ENCODE measurements around the gene NPC1. TPM values are rescaled to one million over a fixed set of nuclear protein-coding genes. Genes with fewer than 3 reads are reported as not detected.

NPC1 gene
- total RNA-seq, 1 experiment from 2014 or later, result 51.6 TPM

DNA sequence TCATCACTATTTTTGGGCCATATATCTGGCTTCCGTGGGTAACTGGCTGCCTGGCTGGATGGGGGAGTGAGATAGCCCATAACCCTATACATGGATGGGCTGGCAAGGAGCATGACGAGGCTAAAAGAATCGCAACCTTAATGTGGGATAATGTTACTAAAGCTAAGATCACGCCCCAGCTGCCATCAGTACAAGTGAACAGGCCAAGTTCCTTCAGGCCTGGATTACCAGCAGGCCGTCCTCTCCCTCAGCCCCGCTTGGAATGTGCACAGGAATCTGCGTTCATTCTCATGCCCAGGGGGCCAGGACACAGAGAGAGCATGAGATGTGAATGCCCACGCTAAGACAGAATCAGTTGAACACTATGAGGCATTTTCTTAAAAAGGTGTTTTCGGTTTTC lies 48.3 kb downstream of the NPC1 start (continued):
- TF ChIP-seq, protein P1, sequence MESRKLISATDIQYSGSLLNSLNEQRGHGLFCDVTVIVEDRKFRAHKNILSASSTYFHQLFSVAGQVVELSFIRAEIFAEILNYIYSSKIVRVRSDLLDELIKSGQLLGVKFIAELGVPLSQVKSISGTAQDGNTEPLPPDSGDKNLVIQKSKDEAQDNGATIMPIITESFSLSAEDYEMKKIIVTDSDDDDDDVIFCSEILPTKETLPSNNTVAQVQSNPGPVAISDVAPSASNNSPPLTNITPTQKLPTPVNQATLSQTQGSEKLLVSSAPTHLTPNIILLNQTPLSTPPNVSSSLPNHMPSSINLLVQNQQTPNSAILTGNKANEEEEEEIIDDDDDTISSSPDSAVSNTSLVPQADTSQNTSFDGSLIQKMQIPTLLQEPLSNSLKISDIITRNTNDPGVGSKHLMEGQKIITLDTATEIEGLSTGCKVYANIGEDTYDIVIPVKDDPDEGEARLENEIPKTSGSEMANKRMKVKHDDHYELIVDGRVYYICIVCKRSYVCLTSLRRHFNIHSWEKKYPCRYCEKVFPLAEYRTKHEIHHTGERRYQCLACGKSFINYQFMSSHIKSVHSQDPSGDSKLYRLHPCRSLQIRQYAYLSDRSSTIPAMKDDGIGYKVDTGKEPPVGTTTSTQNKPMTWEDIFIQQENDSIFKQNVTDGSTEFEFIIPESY (IDR thresholded peaks at IDR 0.05; ENCODE audit: extremely low read depth, insufficient replicate concordance, low read length), result no peak
- TF ChIP-seq POLR2AphosphoS5 (IDR thresholded peaks at IDR 0.05; ENCODE audit: low read depth, low read length) (no peak), YY1 (IDR thresholded peaks at IDR 0.05; ENCODE audit: extremely low read depth, insufficient replicate concordance, low read depth, low read length) (no peak), RAD21 (IDR thresholded peaks at IDR 0.05; ENCODE audit: low read depth) (no peak), EZH2phosphoT487 (IDR thresholded peaks at IDR 0.05; ENCODE audit: borderline replicate concordance) (no peak), SIN3A (IDR thresholded peaks at IDR 0.05; ENCODE audit: low read depth) (no peak)

DNA sequence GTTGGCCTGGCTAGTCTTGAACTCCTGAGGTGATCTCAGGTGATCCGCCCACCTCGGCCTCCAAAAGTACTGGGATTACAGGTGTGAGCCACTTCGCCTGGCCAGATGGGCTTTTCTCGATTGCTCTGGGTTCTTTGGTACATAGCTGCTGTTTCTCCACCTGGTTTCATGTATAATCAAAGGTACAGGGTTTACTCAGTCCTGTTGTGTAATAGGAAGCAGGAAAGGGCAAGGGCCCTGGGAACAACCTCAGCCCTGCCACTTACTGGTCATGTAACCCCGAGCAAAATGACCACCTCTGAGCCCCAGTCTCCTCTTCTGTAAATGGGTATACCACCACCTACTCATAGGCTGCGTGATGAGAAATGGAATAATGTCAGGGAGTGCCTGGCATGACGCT lies 49.0 kb downstream of the NPC1 start:
- DNase-seq (ENCODE audit: low read depth, low spot score), result no peak
- Histone ChIP-seq H3K36me3 (ENCODE audit: control insufficient read depth in 1 of 2, insufficient read depth in 2 of 2, low read length in 2 of 2) (peaks cover 51 to 55% of the 10 kb centered on the region in 2 experiments), H3K27ac (ENCODE audit: low read depth, low read length) (no peak overlapping the region), H2AFZ (ENCODE audit: low read depth, low read length, poor library complexity, severe bottlenecking) (no peak overlapping the region), H3K9me2 (ENCODE audit: insufficient read depth) (no peaks in the 10 kb centered on the region), H3K4me3 (replicated peaks in 1 of 2; ENCODE audit: low read depth in 1 of 2, low read length in 2 of 2) (no peak overlapping the region), H4K20me1 (ENCODE audit: insufficient read depth) (no peaks in the 10 kb centered on the region), H3K4me1 (ENCODE audit: control insufficient read depth in 1 of 2, insufficient read depth in 2 of 2, low read length in 2 of 2) (no peaks in the 10 kb centered on the region), H3K79me2 (ENCODE audit: insufficient read depth, low read length) (no peaks in the 10 kb centered on the region), H3K9me3 (ENCODE audit: control insufficient read depth in 1 of 2, insufficient read depth in 1 of 2, low read depth in 1 of 2, low read length in 2 of 2) (no peaks in the 10 kb centered on the region), H3K4me2 (ENCODE audit: low read length) (no peak overlapping the region), H3K9ac (ENCODE audit: low read length) (no peak overlapping the region), H3K27me3 (ENCODE audit: insufficient read depth, low read length) (no peaks in the 10 kb centered on the region)
- no peak for ATAC-seq
- ChIA-PET RAD21 (ENCODE audit: low non-redundant PET in 1 of 2, low total read pairs in 2 of 2, uncharacterized antibody in 2 of 2, unreplicated experiment in 2 of 2) (no interaction called here), POLR2A (no interaction called here), CTCF (no interaction called here)
- intact Hi-C loops (cut with micrococcal nuclease), result no loop called here
- BruUV-seq (replicated peaks), result no TSS peak
- no peak for TF ChIP-seq RAD21 (IDR thresholded peaks at IDR 0.05; ENCODE audit: low read depth)
- TF ChIP-seq CEBPB (IDR thresholded peaks at IDR 0.05; ENCODE audit: low read depth), result no peak
- TF ChIP-seq, protein P2, sequence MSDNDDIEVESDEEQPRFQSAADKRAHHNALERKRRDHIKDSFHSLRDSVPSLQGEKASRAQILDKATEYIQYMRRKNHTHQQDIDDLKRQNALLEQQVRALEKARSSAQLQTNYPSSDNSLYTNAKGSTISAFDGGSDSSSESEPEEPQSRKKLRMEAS (IDR thresholded peaks at IDR 0.05), result no peak
- TF ChIP-seq TCF7L2 (IDR thresholded peaks at IDR 0.05; ENCODE audit: borderline replicate concordance, extremely low read depth, insufficient read depth, insufficient read length), result no peak
- no peak for TF ChIP-seq FOSL1 (IDR thresholded peaks at IDR 0.05; ENCODE audit: low read depth)
- TF ChIP-seq CBX3 (IDR thresholded peaks at IDR 0.05; ENCODE audit: low read depth), result no peak
- TF ChIP-seq ZFX (IDR thresholded peaks at IDR 0.05), result no peak
- no peak for TF ChIP-seq EZH2phosphoT487 (IDR thresholded peaks at IDR 0.05; ENCODE audit: borderline replicate concordance)
- TF ChIP-seq POLR2A (IDR thresholded peaks at IDR 0.05; ENCODE audit: borderline replicate concordance, extremely low read depth, insufficient read depth, insufficient read length), result no peak
- TF ChIP-seq, protein P1 (IDR thresholded peaks at IDR 0.05; ENCODE audit: extremely low read depth, insufficient replicate concordance, low read length), result no peak
- TF ChIP-seq EZH2 (IDR thresholded peaks at IDR 0.05), result no peak
- TF ChIP-seq SRF (IDR thresholded peaks at IDR 0.05; ENCODE audit: low read depth), result no peak
- TF ChIP-seq ELF1 (IDR thresholded peaks at IDR 0.05; ENCODE audit: borderline replicate concordance, low read depth), result no peak
- TF ChIP-seq, protein P3, sequence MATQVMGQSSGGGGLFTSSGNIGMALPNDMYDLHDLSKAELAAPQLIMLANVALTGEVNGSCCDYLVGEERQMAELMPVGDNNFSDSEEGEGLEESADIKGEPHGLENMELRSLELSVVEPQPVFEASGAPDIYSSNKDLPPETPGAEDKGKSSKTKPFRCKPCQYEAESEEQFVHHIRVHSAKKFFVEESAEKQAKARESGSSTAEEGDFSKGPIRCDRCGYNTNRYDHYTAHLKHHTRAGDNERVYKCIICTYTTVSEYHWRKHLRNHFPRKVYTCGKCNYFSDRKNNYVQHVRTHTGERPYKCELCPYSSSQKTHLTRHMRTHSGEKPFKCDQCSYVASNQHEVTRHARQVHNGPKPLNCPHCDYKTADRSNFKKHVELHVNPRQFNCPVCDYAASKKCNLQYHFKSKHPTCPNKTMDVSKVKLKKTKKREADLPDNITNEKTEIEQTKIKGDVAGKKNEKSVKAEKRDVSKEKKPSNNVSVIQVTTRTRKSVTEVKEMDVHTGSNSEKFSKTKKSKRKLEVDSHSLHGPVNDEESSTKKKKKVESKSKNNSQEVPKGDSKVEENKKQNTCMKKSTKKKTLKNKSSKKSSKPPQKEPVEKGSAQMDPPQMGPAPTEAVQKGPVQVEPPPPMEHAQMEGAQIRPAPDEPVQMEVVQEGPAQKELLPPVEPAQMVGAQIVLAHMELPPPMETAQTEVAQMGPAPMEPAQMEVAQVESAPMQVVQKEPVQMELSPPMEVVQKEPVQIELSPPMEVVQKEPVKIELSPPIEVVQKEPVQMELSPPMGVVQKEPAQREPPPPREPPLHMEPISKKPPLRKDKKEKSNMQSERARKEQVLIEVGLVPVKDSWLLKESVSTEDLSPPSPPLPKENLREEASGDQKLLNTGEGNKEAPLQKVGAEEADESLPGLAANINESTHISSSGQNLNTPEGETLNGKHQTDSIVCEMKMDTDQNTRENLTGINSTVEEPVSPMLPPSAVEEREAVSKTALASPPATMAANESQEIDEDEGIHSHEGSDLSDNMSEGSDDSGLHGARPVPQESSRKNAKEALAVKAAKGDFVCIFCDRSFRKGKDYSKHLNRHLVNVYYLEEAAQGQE (IDR thresholded peaks at IDR 0.05; ENCODE audit: low read depth), result no peak
- TF ChIP-seq YY1 (IDR thresholded peaks at IDR 0.05; ENCODE audit: extremely low read depth, insufficient replicate concordance, low read depth, low read length), result no peak
- no peak for TF ChIP-seq JUND (IDR thresholded peaks at IDR 0.05)
- TF ChIP-seq EGR1 (IDR thresholded peaks at IDR 0.05; ENCODE audit: low read depth), result no peak
- no peak for TF ChIP-seq ZNF274 (IDR thresholded peaks at IDR 0.05; ENCODE audit: low read depth, low read length)
